CD4-positive, alpha-beta T cell treated with Interleukin-2 at 100 ng/mL for 4 hours (primary cell): ENCODE results near the gene NR6A1.

ENCODE experiments used
- DNase-seq: peaks from one replicate; pipeline ENCODE4 v3.0.0-alpha.2; 2020; ENCODE audit warnings: low spot score

Gene NR6A1

DNA sequence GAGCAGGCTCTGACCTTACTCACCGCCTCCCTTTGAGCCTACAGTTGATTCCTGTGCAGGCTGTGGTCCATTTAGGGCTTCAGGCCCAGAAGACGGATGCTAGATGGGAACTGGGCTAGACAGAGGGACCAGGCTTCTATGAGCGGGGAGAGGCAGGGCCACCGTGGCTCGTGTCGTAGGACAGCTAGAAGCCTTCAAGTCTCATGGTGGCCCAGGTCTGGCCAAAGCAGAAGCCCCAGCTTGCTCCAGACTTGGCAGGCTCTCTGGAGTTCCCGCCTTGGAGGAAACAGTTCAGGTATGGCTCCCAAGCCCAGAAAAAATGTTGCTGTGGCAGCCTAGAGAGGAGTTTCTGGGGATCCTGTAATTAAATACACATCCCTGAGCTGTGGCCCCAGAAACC lies 253.0 kb downstream of the NR6A1 start:
- no peak for DNase-seq

DNA sequence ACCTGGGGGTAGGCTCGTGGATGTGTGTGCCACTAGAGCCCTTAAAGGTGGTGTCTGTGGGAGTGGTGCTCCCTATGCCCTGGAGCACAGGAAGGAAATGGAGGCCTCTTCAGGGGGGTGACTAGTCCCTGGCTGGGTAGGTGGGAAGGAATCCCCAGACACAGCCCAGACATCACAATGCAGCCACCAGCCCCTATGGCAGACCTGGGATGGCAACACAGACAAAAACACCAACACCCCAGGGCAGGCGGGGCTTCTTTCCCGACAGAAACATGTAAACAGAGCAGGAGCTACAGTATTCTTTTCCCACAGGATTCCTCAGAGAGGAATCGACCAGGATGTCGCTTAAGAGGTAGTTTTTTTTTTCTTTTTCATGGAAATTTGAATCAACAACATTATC lies 253.5 kb downstream of the NR6A1 start:
- DNase-seq, result no peak

DNA sequence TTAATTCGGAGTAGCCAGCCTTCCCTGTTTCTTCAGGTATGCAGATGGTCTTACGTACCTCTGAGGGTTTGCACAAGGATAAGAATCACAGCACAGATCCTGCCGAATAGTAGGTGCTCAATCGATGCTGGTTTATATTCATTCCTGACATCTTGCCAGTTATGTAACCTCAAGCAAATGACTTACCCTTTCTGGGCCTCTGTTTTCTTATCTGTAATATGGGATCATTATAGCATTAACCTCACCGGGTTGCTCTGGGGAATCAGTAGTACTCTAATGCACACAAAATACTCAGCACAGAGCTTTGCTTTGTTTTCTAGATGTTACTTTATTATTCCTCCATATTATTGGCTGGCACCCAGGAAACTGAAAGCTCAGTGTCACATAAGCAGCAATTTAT lies 256.2 kb downstream of the NR6A1 start:
- no peak for DNase-seq

DNA sequence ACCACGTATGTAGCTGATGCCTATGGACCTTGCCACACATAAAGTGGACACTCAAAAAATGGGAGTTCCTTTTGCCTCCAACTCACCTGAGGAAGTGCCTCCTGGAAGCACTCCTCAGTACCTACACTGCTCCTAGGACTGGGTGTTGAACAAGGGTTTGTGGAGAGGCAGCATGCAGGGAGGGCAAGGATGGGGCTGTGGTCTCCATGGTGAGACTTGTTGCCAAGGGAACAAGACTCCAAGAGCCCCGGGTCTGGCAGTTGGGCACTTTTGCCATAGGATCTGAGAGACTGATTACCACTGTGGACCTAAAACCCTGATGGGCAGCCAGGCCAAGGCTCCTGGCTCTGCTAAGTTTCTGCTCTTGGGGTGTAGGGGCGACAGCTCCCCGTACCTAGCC lies 257.0 kb downstream of the NR6A1 start:
- DNase-seq, result no peak

DNA sequence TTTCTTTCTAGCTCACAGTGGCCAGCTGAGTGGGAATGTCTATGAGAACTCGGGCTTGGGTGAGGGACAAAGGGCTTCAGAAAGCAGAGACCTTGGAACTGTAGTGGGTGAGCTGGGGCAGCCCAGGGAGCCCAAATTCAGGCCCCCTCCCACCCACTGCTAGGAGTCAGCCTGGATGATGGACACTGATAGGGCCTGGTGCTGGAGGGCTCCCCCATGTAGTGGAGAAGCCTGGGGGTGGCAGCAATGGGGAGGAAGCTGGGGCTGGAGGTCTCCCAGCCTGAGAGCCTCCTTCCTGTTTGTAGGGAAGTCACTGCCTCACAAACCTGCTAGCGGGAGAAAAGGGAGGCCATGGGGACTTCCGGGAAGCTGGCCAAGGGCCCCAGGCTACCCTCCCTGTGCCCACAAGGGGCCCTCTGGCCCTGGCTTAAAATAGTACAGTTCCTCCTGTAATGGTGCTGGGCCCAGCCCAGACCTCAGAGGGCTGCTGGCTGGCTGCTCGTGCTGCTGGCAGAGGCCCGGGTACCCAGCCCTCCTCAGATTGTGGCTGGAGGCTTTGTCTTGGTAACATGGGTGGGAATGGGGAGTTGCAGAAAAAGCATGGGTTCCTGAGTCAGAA lies 257.6 kb downstream of the NR6A1 start:
- no peak for DNase-seq

DNA sequence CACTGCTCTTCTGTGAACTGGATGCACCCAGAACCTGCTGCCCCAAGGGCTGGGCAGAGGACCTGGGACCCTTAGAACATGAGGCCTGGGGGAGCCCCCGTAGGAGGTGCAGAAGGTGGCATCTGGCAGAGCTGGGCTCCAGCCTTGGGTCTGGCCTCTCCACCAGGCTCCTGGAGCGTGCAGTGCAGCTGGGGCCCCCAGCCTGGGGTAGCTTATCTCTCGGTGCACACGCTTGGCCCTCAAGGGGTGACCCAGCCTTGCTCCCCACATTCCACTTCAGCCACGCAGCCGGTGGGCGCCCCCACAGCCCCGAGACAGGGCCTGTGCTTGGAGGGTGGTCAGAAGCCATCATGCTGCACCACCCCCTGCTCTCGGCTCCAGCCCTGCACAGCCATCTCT lies 258.3 kb downstream of the NR6A1 start:
- no peak for DNase-seq

DNA sequence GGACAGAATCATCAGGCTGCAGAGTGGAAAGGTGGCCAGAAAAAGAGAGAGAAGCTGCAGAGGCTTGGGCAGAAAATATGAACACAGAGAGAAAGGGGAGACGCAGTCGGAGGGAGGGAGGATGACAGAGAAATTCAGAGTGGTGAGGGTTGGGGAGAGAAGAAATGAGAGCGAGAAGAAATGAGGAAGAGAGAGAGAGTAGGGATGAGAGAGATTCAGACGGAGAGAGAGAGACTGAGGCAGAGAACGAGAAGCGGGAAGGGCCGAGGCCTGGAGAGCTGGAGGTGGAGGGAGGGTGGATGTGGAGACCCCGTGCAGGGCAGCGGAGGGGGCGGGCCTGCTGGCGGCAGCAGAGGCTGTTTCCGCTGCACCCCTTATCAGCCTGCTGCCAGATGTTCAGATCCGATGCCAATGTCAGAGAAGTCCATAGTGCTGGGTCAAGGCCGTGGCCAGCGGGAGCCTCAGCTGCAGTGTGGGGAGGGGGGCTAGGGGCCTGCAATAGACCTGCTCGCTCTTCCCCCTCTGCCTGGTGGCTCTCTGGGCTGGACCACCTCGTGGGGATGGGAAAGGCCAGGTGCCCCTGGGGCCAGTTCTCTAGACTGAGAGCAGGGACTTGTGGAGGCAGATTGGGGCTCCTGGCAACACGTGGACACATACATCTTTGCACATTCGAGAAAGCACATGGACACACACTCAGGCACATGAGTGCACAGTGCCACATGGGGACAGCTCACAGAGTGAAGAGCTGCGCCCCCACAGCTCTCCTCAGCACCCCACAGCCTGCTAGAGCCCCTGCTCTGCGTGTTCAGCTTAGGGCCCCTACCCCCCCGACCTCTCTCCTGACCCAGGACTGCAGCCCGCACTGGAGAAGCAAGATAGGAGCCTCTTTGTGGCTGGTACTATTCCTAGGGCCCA lies 259.0 kb downstream of the NR6A1 start:
- no peak for DNase-seq

DNA sequence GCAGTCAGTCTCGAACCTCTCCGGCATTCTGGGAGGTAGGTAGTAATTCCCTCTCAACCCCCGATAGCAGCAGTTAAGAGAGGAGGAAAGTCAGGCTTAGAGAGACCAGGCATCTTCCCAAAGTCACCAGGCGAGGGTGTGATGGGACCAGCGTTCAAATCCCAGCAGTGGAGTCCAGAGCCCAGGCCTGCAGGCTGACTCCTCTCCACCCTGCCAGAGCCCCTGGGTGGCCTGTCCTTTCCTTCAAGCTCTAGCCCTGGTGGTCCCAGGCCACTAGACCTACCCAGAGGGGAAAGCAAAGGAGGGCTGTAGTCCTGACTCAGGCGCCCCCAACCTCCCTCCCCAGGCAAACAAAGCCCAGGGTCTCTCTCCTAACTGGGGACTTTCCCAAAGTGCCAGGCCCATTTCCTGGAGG lies 259.7 kb downstream of the NR6A1 start:
- no peak for DNase-seq

DNA sequence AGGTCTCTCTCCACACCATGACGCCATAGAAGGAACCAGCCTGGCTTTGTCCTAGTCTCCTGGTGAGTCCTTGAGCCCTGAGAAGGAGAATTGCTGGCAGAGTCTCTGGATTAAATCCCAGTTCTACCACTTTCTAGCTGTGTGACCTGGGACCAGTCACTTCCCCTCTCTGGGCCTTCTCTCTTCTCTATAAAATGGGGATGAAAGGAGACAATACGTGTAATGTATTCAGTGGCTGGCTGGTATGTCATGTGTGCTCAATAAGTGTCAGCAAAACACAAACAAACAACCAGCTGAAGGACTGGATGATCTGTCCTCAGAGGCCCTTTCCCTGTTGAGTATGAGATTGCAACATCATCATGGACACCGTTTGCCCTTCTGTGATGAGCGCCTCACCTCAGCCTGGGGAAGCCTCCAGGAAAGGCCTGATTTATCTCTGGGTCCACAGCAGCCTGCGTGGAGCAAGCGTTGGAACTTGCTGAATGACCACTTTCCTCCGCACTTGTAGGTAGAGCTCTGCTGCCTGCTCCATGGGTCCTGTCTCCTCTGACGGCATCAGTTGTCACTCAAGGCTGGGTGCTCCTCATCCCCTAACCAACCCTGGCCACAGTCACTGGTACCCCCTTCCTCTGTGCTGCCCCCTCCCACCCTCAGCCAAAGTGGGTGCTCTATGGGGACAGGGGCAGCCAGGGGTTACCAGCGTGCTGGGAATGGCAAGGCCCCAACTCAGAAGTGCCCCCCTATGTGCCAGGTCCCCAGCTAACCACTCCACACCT lies 260.3 kb downstream of the NR6A1 start:
- DNase-seq, result no peak

DNA sequence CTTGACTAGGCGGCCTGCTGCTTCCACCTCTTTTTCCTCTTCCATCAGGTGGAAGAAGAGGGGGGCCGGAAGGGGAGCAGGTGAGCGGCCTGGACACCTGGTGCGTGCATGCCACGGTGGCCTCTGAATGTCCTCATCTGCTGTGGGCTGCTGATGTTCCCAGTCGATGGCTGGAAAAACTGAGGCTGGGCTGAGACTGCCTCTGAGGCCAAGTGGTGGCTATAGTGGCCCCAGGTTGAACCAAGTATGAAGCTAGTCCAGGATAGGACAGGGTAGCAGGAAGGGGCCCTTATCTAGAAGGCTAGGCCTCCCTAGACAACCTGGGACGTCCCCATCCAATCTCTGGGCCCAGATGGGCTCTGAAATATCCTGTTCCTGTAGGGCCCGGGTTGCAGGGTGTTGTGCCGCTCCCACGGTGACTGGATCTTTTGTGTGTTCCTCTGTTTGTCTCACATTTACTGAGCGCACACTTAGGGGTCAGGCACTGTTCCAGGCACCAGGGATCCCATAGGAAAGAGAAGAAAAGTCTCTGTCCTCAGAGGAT lies 263.2 kb downstream of the NR6A1 start:
- DNase-seq, result no peak

DNA sequence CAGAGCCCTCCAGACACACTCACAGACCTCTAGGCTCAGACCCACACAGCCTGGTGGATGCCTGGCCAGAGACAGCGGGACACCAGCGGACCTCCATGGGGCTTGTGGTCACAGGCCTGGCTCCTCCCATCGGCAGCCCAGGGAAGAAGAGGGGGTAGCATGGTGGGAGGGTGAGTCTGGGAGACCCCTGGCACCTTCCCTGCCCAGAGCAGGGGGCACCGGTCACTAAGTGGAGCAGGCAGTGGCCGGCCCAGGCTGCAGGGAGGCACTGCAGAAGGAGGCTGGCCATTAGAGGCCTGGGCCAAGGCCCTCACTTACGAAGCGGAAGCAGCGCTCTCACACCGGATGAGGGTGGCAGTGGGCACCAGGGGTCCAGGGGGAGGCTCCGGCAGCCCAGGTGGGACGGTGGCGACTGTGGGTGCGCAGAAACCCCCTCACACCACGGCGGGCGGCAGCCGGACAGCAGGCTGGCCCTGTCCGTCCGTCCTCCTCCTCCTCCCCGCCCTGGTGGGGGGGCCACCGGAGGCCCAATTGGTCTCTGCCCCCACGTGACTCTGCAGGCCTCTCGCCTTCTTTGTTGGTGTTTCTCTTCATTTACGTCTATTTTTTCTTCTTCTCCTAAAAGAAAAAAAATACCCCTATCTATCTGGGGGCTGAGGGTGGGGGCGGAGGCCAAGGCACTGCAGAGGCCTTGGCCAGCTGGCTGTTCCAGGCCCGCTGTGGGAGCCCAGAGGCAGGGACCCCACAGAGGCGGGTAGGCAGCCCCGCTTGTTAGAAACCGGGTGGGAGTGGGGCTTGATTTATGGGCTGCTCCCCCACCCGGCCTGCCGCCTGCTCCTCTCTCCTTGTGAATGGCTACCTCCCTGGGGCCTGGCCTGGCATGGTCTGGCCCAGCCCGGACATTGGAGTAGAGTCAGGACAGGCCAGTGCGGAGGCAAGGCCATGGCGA lies 263.9 kb downstream of the NR6A1 start, which contains the start of gene NR5A1:
TSS of gene NR5A1 (minus strand) at position 469 of the 949 bp plus-strand sequence. CDS start 4,004 bp downstream, outside the sequence.
- DNase-seq, result no peak

DNA sequence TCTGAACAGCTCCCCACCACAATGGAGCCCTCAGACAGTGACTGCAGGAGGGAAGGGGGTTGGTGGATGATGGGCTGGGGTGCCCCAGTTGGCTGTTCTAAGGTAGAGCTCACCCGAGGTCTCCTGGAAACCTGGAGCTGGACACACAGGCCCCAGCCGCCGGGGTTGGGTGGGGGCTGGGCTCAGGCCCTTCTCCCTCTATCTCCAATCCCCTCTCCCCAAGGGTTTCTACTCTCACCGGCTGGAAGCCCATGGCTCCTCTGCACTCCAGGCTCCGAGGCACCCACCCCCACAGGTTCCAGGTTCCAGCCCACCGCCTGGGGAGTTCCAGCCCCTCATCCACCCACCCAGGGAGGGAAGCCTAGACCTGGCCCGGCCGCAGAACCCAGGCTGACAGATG lies 264.7 kb downstream of the NR6A1 start:
- no peak for DNase-seq

DNA sequence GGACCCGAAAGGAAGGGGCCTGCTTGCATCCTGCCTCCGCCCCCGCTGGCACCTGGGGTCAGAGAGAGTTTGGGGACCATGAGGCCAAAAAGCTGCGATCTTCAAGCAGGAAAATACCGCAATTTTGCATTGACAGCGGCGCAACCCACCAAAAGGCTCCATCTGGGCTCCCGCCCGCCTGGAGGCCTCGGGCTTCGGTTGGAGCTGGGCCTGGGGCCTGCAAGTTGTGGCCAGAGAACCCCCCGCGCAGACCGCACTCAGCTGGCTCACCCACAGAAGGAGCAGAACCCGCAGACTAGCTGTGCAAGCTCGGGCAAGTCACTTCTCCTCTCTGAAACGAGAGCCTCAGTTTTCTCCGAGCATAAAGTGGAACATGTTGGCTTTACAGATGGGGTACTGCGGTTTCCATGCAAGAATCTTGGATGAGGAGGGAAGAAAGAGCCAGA lies 265.2 kb downstream of the NR6A1 start:
- no peak for DNase-seq

DNA sequence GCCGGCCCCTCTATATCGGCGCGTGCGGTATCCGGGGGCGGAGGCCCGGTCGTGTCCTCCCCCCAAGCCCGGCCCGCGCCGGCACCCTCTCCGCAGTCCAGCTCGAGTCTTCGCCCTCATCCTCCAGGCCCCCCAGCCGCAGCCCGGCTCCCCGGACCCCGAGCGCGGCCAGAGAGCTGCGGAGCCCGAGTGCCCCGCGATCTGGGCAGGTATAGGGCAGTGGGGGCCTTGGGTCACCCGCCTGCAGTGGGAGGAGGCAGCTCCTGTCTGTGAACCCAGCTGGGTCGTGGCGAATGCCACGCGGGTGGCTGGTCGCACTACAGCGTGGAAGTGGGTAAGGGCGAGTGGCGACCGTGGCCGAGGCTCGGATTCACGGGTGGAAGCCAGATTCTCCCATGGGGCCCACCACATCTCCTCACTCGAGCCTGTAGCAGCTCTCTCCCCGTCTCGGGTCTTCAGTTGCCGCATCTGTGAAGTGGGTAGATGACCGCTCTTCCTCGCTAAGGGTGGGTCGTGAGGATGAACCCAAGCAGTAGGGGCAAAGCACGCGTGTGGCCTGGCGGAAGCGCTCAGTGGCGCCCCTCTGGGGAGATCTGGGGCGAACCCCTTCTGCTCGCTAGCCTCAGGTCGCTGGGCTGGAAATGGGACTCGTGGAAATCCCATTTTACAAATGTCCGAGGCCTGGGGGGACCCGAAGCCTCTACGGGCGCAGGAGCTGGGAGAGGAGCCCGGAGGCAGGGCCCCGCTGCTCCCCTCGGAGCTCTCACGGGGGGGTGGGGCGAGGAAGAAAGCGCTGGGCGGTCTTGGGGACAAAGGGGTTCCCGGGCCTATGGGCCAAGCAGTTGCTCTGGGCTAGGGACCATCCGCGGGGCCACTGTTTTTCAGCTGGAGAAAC lies 265.9 kb downstream of the NR6A1 start:
- no peak for DNase-seq

DNA sequence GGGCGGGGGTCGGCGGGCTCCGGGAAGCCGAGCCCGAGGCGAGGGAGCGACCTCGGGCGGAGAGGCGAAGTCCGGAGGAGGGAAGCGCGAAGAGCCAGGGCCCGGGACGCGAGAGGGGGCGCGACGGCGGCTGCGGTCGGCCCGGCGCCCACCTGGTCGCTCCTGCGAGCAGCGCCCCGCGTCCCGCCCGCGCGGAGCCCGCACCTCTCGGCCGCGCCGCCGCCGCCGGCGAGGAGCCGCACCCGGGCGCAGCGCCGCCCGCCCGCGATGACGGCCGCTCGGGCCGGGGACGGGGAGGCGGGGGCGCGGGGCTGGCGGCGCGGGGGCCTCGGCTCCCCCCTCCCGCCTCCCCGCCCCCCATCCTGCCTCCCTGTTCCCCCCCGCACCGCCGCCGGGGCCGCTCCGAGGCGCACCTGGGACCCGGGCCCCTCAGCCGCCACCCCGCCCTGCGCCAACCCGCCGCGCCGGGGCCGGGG lies 266.5 kb downstream of the NR6A1 start:
- DNase-seq, result no peak

DNA sequence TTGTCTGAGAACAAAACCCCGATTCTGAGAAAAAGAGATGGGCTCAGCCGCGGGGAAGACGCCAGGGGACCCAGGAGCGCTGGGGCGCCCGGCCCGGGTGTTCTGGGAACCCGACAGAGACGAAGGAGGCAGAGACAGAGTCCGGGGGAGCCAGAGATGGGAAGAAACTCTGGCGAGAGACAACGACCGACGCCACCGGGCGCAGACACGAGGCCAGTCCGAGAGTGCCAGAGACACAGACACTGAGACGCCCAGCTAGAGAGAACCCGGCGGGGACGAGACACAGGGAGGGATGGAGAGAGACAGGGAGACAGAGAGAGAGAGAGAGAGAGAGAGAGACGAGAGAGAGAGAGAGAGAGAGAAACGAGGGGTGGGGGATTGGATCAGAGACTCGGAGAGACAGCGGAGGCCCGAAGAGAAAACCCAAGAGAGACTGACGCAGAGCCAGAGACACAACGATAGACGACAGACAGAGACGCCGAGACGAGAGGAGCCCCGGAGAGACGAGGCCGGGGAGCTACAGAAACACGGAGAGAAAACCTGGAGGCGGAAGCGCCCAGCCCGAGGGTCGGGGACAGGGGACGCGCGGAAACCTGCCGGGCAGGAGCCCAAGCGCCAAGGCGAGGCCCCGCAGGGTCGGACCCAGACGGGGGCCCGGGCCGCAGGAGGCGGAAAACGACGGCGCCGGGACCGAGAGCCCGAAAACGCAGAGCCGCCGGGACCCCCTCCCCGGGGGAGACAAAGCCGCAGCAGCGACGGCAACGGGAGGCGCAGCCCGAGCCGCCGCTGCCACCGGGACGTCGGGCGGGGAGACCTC lies 267.2 kb downstream of the NR6A1 start:
- DNase-seq, result no peak

DNA sequence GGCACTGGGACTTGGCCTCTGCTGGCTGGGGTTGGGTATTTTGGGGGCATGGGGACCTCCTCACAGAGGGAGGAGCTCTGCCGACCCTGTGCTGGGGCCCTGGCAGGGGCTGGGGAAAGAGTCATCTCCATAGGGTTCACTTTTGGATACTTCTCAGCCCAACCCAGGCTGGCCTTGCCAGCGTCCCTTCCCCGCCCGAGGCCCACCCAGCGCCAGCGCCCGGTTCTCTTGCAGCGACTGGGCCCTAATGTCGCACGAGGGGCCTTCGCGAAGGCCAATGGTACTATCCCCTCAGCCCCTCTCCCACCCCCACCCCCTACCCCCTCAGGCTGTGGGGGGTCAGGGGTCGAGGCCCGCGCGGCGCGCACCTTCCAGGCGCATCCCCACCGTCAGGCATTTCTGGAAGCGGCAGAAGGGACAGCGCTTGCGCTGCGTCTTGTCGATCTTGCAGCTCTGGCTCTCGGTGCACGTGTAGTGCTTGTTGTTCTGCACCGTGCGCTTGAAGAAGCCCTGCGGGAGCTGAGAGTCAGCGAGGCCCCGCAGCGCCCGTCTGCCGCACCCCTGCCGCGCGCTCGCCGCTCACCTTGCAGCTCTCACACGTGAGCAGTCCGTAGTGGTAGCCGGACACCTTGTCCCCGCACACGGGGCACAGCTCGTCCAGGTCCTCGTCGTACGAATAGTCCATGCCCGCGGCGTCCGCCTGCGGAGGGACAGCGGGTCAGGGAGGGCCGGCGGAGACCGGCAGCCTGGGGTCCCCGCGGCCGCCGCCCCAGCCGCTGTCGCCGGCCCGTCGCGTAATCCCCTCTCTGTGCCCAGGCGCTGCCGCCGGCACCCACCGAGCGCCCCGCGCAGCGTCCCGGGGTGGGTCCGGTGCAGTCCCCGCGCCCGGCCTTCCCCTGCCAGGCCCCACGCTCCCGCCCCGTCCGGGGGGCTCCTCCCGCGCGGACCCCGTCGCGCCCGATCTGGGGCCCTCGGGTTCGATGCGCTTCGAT lies 268.1 kb downstream of the NR6A1 start:
- DNase-seq, result no peak
